GM18519 (cell line): ENCODE measurements around the gene MRPL3.
"Not testable (repeated sequence)": the region's sequence is repeated elsewhere in the genome, so short reads cannot be mapped to it uniquely, and the experiment has no call there.

Experiments used
- ATAC-seq: cut with Tn5 transposase; IDR thresholded peaks from one replicate; pipeline ENCODE4 v1.9.1; 2021; ENCODE audit warnings: mild to moderate bottlenecking, moderate library complexity; ENCODE audit not compliant: unreplicated experiment, low FRiP score

MRPL3 gene

GRCh38 chr3:131501949-131502348, 822 bp downstream of the MRPL3 start:
- ATAC-seq = no peak

GRCh38 chr3:131494706-131495105, 8.1 kb downstream of the MRPL3 start:
- ATAC-seq = no peak

- no peak for ATAC-seq
Measured at GRCh38 chr3:131491775-131492174, 11.0 kb downstream of the MRPL3 start.

- no peak for ATAC-seq
Measured at GRCh38 chr3:131491084-131491483, 11.7 kb downstream of the MRPL3 start.

- not testable (repeated sequence) for ATAC-seq
Measured at GRCh38 chr3:131486545-131486944, 16.2 kb downstream of the MRPL3 start.

- no peak for ATAC-seq
Measured at GRCh38 chr3:131485119-131485518, 17.7 kb downstream of the MRPL3 start.

- ATAC-seq = no peak
Measured at GRCh38 chr3:131484496-131485111, 18.2 kb downstream of the MRPL3 start.

GRCh38 chr3:131480116-131480515, 22.7 kb downstream of the MRPL3 start:
- ATAC-seq = no peak

- no peak for ATAC-seq
Measured at GRCh38 chr3:131477813-131478212, 25.0 kb downstream of the MRPL3 start.

GRCh38 chr3:131474115-131474514, 28.7 kb downstream of the MRPL3 start:
- no peak for ATAC-seq

GRCh38 chr3:131470377-131470776, 32.4 kb downstream of the MRPL3 start:
- no peak for ATAC-seq

GRCh38 chr3:131458653-131459052, 44.1 kb downstream of the MRPL3 start:
- ATAC-seq = no peak

GRCh38 chr3:131457220-131457619, 45.6 kb downstream of the MRPL3 start:
- no peak for ATAC-seq

- ATAC-seq = no peak
Measured at GRCh38 chr3:131454501-131454900, 48.3 kb downstream of the MRPL3 start.

- ATAC-seq = no peak
Measured at GRCh38 chr3:131453533-131453932, 49.2 kb downstream of the MRPL3 start.

- no peak for ATAC-seq
Measured at GRCh38 chr3:131447349-131447748, 55.4 kb downstream of the MRPL3 start.

- no peak for ATAC-seq
Measured at GRCh38 chr3:131444180-131444579, 58.6 kb downstream of the MRPL3 start.

- ATAC-seq = no peak
Measured at GRCh38 chr3:131439084-131439483, 63.7 kb downstream of the MRPL3 start.

- ATAC-seq = no peak
Measured at GRCh38 chr3:131435000-131435399, 67.8 kb downstream of the MRPL3 start.

GRCh38 chr3:131432441-131432840, 70.3 kb downstream of the MRPL3 start:
- no peak for ATAC-seq

- no peak for ATAC-seq
Measured at GRCh38 chr3:131431754-131432153, 71.0 kb downstream of the MRPL3 start.

GRCh38 chr3:131427226-131427625, 75.5 kb downstream of the MRPL3 start:
- ATAC-seq = no peak

- ATAC-seq = no peak
Measured at GRCh38 chr3:131421957-131422498, 80.7 kb downstream of the MRPL3 start.
